ENCODE results near the gene KCNMA1. TPM values are rescaled to one million over a fixed set of nuclear protein-coding genes. Genes with fewer than 3 reads are reported as not detected.

The KCNMA1 gene
- total RNA-seq, 1 experiment from 2014 or later: 0.49 TPM

GRCh38 chr10:77420947-77421523 is 216.6 kb downstream of the KCNMA1 start:
- TF ChIP-seq ZBTB33 (IDR thresholded peaks at IDR 0.05; ENCODE audit: extremely low read depth, insufficient replicate concordance, low read length): no peak
- no peak for TF ChIP-seq JUND (IDR thresholded peaks at IDR 0.05)
- no peak for TF ChIP-seq SRF (IDR thresholded peaks at IDR 0.05; ENCODE audit: low read depth)
- TF ChIP-seq FOSL1 (IDR thresholded peaks at IDR 0.05; ENCODE audit: low read depth): no peak
- TF ChIP-seq CBX3 (IDR thresholded peaks at IDR 0.05; ENCODE audit: low read depth): no peak
- TF ChIP-seq POLR2AphosphoS5 (IDR thresholded peaks at IDR 0.05; ENCODE audit: low read depth, low read length): no peak
- no peak for TF ChIP-seq RAD21 (IDR thresholded peaks at IDR 0.05; ENCODE audit: low read depth)
- no peak for TF ChIP-seq SIN3A (IDR thresholded peaks at IDR 0.05; ENCODE audit: low read depth)
- TF ChIP-seq ZFX (IDR thresholded peaks at IDR 0.05): no peak
- TF ChIP-seq TCF7L2 (IDR thresholded peaks at IDR 0.05; ENCODE audit: borderline replicate concordance, extremely low read depth, insufficient read depth, insufficient read length): no peak
- no peak for TF ChIP-seq POLR2A (IDR thresholded peaks at IDR 0.05; ENCODE audit: borderline replicate concordance, extremely low read depth, insufficient read depth, insufficient read length)
- RAD21 ChIA-PET (ENCODE audit: low non-redundant PET in 1 of 2, low total read pairs in 2 of 2, uncharacterized antibody in 2 of 2, unreplicated experiment in 2 of 2): no interaction called here
- POLR2A ChIA-PET: no interaction called here
- Histone ChIP-seq H3K27me3 (ENCODE audit: insufficient read depth, low read length) (peaks cover 5% of the 10 kb centered on the region; the same call in 1 of the 2 replicates), H3K79me2 (ENCODE audit: insufficient read depth, low read length) (no peaks in the 10 kb centered on the region), H3K4me1 (ENCODE audit: control insufficient read depth in 1 of 2, insufficient read depth in 2 of 2, low read length in 2 of 2) (no peaks in the 10 kb centered on the region), H3K4me3 (replicated peaks in 1 of 2; ENCODE audit: low read depth in 1 of 2, low read length in 2 of 2) (no peak overlapping the region), H3K9ac (ENCODE audit: low read length) (no peak overlapping the region), H3K9me3 (ENCODE audit: control insufficient read depth in 1 of 2, insufficient read depth in 1 of 2, low read depth in 1 of 2, low read length in 2 of 2) (no peaks in the 10 kb centered on the region), H3K4me2 (ENCODE audit: low read length) (no peak overlapping the region), H3K27ac (ENCODE audit: low read depth, low read length) (no peak overlapping the region), H4K20me1 (ENCODE audit: insufficient read depth) (no peaks in the 10 kb centered on the region), H3K36me3 (ENCODE audit: control insufficient read depth in 1 of 2, insufficient read depth in 2 of 2, low read length in 2 of 2) (no peaks in the 10 kb centered on the region), H3K9me2 (ENCODE audit: insufficient read depth) (no peaks in the 10 kb centered on the region), H2AFZ (ENCODE audit: low read depth, low read length, poor library complexity, severe bottlenecking) (no peak overlapping the region)
- no TSS peak for BruUV-seq (replicated peaks)
- ATAC-seq: no peak
- intact Hi-C loops (cut with micrococcal nuclease): no loop called here
- DNase-seq (ENCODE audit: low read depth, low spot score): no peak
- CTCF ChIA-PET: no interaction called here

Measured in HCT116 (cell line).